ENCODE results near the gene RCC1.

DNA sequence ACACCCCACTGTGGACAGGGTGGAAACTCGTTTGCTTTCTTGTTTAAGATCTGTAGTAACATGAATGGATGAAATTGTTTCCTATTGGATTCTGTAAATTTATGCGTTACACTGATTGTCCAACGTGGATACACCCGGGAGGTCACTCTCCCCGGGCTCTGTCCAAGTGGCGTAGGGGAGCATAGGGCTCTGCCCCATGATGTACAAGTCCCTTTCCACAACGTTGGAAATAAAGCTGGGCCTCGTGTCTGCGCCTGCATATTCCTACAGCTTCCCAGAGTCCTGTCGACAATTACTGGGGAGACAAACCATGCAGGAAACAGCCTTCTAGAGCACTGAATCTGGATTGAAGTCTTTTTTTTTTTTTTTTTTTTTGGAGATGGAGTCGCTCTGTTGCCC lies 1.4 kb downstream of the RCC1 start:
- TF ChIP-seq, protein P1, sequence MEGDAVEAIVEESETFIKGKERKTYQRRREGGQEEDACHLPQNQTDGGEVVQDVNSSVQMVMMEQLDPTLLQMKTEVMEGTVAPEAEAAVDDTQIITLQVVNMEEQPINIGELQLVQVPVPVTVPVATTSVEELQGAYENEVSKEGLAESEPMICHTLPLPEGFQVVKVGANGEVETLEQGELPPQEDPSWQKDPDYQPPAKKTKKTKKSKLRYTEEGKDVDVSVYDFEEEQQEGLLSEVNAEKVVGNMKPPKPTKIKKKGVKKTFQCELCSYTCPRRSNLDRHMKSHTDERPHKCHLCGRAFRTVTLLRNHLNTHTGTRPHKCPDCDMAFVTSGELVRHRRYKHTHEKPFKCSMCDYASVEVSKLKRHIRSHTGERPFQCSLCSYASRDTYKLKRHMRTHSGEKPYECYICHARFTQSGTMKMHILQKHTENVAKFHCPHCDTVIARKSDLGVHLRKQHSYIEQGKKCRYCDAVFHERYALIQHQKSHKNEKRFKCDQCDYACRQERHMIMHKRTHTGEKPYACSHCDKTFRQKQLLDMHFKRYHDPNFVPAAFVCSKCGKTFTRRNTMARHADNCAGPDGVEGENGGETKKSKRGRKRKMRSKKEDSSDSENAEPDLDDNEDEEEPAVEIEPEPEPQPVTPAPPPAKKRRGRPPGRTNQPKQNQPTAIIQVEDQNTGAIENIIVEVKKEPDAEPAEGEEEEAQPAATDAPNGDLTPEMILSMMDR (IDR thresholded peaks at IDR 0.05) = no peak
- TF ChIP-seq POLR2A (IDR thresholded peaks at IDR 0.05) = no peak
